GM12878 (cell line): ENCODE results near the gene SGCD. TPM values are rescaled to one million over a fixed set of nuclear protein-coding genes. Genes with fewer than 3 reads are reported as not detected.

ENCODE experiments used
- ATAC-seq: fragments of 200-7000 bp; cut with Tn5 transposase; 3 replicates; pipeline ENCODE4 v1.9.1; 2020; ENCODE audit warnings: mild to moderate bottlenecking, moderate library complexity
- BruUV-seq: library from RNA; stranded (reverse); fragments of 400-500 nt; replicated peaks from 2 replicates; lab custom pipeline; 2021; lab: Mats Ljungman, UMichigan
- CTCF ChIA-PET: fragments of 300-600 bp; sonication (Branson Sonifier 250); formaldehyde crosslinking; extraction: SDS; loops from one replicate; lab custom pipeline; 2021; ENCODE audit warnings: inconsistent platforms; lab: Yijun Ruan, JAX
- POLR2A ChIA-PET: fragments of 350-600 bp; formaldehyde crosslinking; extraction: SDS; loops from one replicate; lab custom pipeline; 2021; ENCODE audit warnings: inconsistent platforms; lab: Charles Lee
- RAD21 ChIA-PET: fragments of 300-600 bp; sonication (Branson Sonifier 250); formaldehyde crosslinking; loops from one replicate; lab custom pipeline; 2023; ENCODE audit warnings: antibody characterized with exemption; ENCODE audit not compliant: unreplicated experiment; lab: Charles Lee
- SMC1A ChIA-PET: fragments of 300-600 bp; sonication (Branson Sonifier 250); formaldehyde crosslinking; loops from one replicate; lab custom pipeline; 2023; ENCODE audit not compliant: unreplicated experiment, uncharacterized antibody; lab: Charles Lee
- DNase-seq: peaks from one replicate; pipeline ENCODE4 v3.0.0-alpha.2; 2011; ENCODE audit warnings: low read depth, low spot score
- FAIRE-seq: peaks from 3 replicates; lab custom pipeline; 2011; peaks lifted over from hg19 to GRCh38; lab: Jason Lieb, UNC
- H2AFZ ChIP-seq: 2 replicates; pipeline ENCODE4 v1.6.0; 2011; ENCODE audit warnings: low read depth, low read length, control low read depth; ENCODE audit not compliant: control insufficient read depth
- H3K27ac ChIP-seq: 2 replicates; pipeline ENCODE4 v1.5.1; 2011; ENCODE audit warnings: control low read depth; ENCODE audit not compliant: control insufficient read depth, insufficient read depth
- H3K27me3 ChIP-seq, 2 experiments: replicated peaks in 1 of 2; 2 replicates each; pipeline versions ENCODE4 v1.6.0 to v1.6.1; 2011; ENCODE audit warnings: low read length in 1 of 2; ENCODE audit not compliant: control insufficient read depth in 2 of 2, insufficient read depth in 2 of 2
- H3K36me3 ChIP-seq, 2 experiments: 2 replicates each; pipeline ENCODE4 v1.5.1; 2011; ENCODE audit warnings: low read length in 1 of 2; ENCODE audit not compliant: control insufficient read depth in 2 of 2, insufficient read depth in 2 of 2
- H3K4me1 ChIP-seq: 2 replicates; pipeline ENCODE4 v1.6.1; 2011; ENCODE audit warnings: mild to moderate bottlenecking, low read length, moderate library complexity, mixed read lengths; ENCODE audit not compliant: control insufficient read depth, insufficient read depth
- H3K4me2 ChIP-seq: 2 replicates; pipeline ENCODE4 v1.6.0; 2011; ENCODE audit warnings: control low read depth; ENCODE audit not compliant: control insufficient read depth, insufficient read depth
- H3K4me3 ChIP-seq: fragments of 200-600 bp; sonication (generic); 2 replicates; pipeline ENCODE4 v1.5.1; 2016
- H3K79me2 ChIP-seq: 2 replicates; pipeline ENCODE4 v1.6.0; 2011; ENCODE audit warnings: low read length; ENCODE audit not compliant: control insufficient read depth, insufficient read depth
- H3K9ac ChIP-seq: 2 replicates; pipeline ENCODE4 v1.8.0; 2011; ENCODE audit warnings: low read length, control low read depth, mixed read lengths; ENCODE audit not compliant: control insufficient read depth, insufficient read depth
- H3K9me3 ChIP-seq: replicated peaks from 3 replicates; pipeline ENCODE4 v1.5.1; 2011; ENCODE audit warnings: mild to moderate bottlenecking, low read length; ENCODE audit not compliant: control insufficient read depth, insufficient read depth
- H4K20me1 ChIP-seq: 2 replicates; pipeline ENCODE4 v1.6.0; 2011; ENCODE audit not compliant: control insufficient read depth, insufficient read depth
- CREM ChIP-seq: IDR thresholded peaks from 2 replicates; pipeline ENCODE4 v1.6.1; 2014; ENCODE audit warnings: antibody characterized with exemption, low read depth
- MEF2B ChIP-seq: fragments of 450-650 bp; IDR thresholded peaks from 2 replicates; pipeline ENCODE4 v1.6.1; 2018; ENCODE audit warnings: mild to moderate bottlenecking, moderate library complexity; ENCODE audit not compliant: partially characterized antibody, poor library complexity, severe bottlenecking
- NFYB ChIP-seq: IDR thresholded peaks from 2 replicates; pipeline ENCODE4 v1.6.1; 2011; ENCODE audit warnings: low read depth, mild to moderate bottlenecking, low read length, improper control_type of control experiment, moderate library complexity; ENCODE audit not compliant: insufficient read depth
- RBBP5 ChIP-seq: fragments of 200-600 bp; sonication (generic); conservative IDR thresholded peaks from 2 replicates; pipeline ENCODE4 v1.6.1; 2016
- SMARCA5 ChIP-seq: fragments of 450-650 bp; IDR thresholded peaks from 2 replicates; pipeline ENCODE4 v1.6.1; 2017; ENCODE audit warnings: mild to moderate bottlenecking
- SP1 ChIP-seq: IDR thresholded peaks from one replicate; pipeline ENCODE4 v1.6.1; 2011; ENCODE audit warnings: low read depth, low read length
- WGBS: methylation state at CpG from one replicate; pipeline ENCODE4 v1.1.6; 2016; ENCODE audit warnings: low lambda C conversion rate; ENCODE audit not compliant: insufficient replicate concordance, insufficient coverage; ENCODE audit errors: missing lambda C conversion rate; 5-methylcytosine and 5-hydroxymethylcytosine counted together
- in situ Hi-C: fragments of 300-500 bp; cut with MboI; formaldehyde crosslinking; loops from 9 replicates; pipeline ENCODE4 v1.14.3; 2018; ENCODE audit warnings: mixed read lengths
- intact Hi-C: fragments of 100-400 bp; cut with micrococcal nuclease; formaldehyde crosslinking; loops from one replicate; pipeline ENCODE4 v1.14.2; 2022; ENCODE audit not compliant: unreplicated experiment
- polyA plus RNA-seq, 11 experiments: library from polyadenylated mRNA; depleted of rRNA in 4 of 11; unstranded in 6 of 11; stranded (reverse) in 5 of 11; fragments of >200 nt; fragmentation: Nextera tagmentation in 4 of 11; fragmentation: Illumina TruSeq in 1 of 11; extraction: Ambion mirVana in 4 of 11; extraction: Trizol in 1 of 11; gene quantifications; 1 replicate in 1 of 11; 2 replicates in 10 of 11; pipeline versions ENCODE4 v1.2.1 to v1.2.3, GENCODE V29; 2011 to 2016; ENCODE audit warnings: inconsistent platforms in 2 of 11, missing spikeins in 2 of 11, low read depth in 1 of 11
- total RNA-seq, 4 experiments: library from RNA; depleted of rRNA in 3 of 4; stranded (reverse); fragments of >200 nt in 3 of 4; fragmentation: Illumina TruSeq in 1 of 4; extraction: Trizol in 1 of 4; gene quantifications; 2 replicates each; pipeline versions ENCODE4 v1.2.1 to v1.2.3, GENCODE V29; 2013 to 2021
- TF ChIP-seq, protein P1 (sequence below): fragments of 450-650 bp; IDR thresholded peaks from 2 replicates; pipeline ENCODE4 v1.6.1; 2016; ENCODE audit warnings: mild to moderate bottlenecking, moderate library complexity, borderline replicate concordance

The SGCD gene
- total and polyA plus RNA-seq, 10 of the 15 experiments (the other 5 are each of a cell fraction or from before 2014, with no cell fraction given), result 0.06 TPM; not detected in 9

DNA sequence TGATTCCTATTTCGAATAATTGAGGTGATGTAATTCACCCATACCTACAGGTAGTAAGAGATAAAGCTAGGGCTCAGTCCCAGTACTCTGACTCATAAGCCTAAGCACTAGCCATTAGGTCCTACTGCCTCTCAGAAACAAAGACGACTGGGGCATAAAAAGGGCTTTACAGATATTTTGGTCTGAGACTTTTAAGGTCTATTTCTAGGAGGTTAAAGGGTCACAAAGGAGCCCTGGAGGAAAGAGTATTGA, 69.8 kb downstream of the SGCD start:
- no peak for TF ChIP-seq CREM
- TF ChIP-seq NFYB, result no peak
- no peak for TF ChIP-seq SP1
- no peak for TF ChIP-seq SMARCA5
- TF ChIP-seq MEF2B, result no peak
- no peak for TF ChIP-seq RBBP5
- TF ChIP-seq, protein P1, sequence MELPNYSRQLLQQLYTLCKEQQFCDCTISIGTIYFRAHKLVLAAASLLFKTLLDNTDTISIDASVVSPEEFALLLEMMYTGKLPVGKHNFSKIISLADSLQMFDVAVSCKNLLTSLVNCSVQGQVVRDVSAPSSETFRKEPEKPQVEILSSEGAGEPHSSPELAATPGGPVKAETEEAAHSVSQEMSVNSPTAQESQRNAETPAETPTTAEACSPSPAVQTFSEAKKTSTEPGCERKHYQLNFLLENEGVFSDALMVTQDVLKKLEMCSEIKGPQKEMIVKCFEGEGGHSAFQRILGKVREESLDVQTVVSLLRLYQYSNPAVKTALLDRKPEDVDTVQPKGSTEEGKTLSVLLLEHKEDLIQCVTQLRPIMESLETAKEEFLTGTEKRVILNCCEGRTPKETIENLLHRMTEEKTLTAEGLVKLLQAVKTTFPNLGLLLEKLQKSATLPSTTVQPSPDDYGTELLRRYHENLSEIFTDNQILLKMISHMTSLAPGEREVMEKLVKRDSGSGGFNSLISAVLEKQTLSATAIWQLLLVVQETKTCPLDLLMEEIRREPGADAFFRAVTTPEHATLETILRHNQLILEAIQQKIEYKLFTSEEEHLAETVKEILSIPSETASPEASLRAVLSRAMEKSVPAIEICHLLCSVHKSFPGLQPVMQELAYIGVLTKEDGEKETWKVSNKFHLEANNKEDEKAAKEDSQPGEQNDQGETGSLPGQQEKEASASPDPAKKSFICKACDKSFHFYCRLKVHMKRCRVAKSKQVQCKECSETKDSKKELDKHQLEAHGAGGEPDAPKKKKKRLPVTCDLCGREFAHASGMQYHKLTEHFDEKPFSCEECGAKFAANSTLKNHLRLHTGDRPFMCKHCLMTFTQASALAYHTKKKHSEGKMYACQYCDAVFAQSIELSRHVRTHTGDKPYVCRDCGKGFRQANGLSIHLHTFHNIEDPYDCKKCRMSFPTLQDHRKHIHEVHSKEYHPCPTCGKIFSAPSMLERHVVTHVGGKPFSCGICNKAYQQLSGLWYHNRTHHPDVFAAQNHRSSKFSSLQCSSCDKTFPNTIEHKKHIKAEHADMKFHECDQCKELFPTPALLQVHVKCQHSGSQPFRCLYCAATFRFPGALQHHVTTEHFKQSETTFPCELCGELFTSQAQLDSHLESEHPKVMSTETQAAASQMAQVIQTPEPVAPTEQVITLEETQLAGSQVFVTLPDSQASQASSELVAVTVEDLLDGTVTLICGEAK, result no peak
- ATAC-seq, result no peak
- Histone ChIP-seq H3K27ac (no peak overlapping the region), H4K20me1 (no peaks in the 10 kb centered on the region), H3K9me3 (no peaks in the 10 kb centered on the region), H3K9ac (no peak overlapping the region), H3K36me3 (no peaks in the 10 kb centered on the region), H3K4me2 (no peak overlapping the region), H3K79me2 (no peaks in the 10 kb centered on the region), H3K27me3 (no peaks in the 10 kb centered on the region), H3K4me3 (no peak overlapping the region), H3K4me1 (peaks cover 5% of the 10 kb centered on the region), H2AFZ (no peak overlapping the region)
- ChIA-PET SMC1A (interaction anchor here (1.7 kb wide), 1 partner anchor 42 kb away, joined by 4 read pairs; no protein-coding TSS in a partner anchor), CTCF (interaction anchor here (2.0 kb wide), 1 partner anchor 15 kb away, joined by 4 read pairs; no protein-coding TSS in a partner anchor), RAD21 (no interaction called here), POLR2A (interaction anchor here (1.0 kb wide), 1 partner anchor 9 kb away, joined by 3 read pairs; no protein-coding TSS in a partner anchor)
- no peak for DNase-seq
- FAIRE-seq, result no peak
- WGBS, result 50% methylated on average over 2 of the region's 2 CpGs
- in situ Hi-C loops, result no loop called here
- intact Hi-C loops, result no loop called here
- BruUV-seq, result no TSS peak
